G401 (cell line): ENCODE measurements around the gene NACAD. TPM values are rescaled to one million over a fixed set of nuclear protein-coding genes. Genes with fewer than 3 reads are reported as not detected.
A peak's percentile ranks its signal among the peaks of the same experiment; 100 is the strongest.
"Not testable (repeated sequence)": the region's sequence is repeated elsewhere in the genome, so short reads cannot be mapped to it uniquely, and the experiment has no call there.

Experiments
- DNase-seq: peaks from one replicate; pipeline ENCODE4 v3.0.0-alpha.2; 2015; ENCODE audit warnings: low spot score
- in situ Hi-C: cut with HindIII; loops from 2 replicates; pipeline ENCODE4 v1.10.0; 2016; ENCODE audit warnings: low sequenced_read_pairs, mixed read lengths
- total RNA-seq: library from RNA; depleted of rRNA; stranded (reverse); fragments of >200 nt; shearing (Covaris generic); gene quantifications from 2 replicates; pipeline ENCODE4 v1.2.3, GENCODE V29; 2014; rRNA removed

Gene NACAD
- total RNA-seq, 1 experiment from 2014 or later = not detected

DNA sequence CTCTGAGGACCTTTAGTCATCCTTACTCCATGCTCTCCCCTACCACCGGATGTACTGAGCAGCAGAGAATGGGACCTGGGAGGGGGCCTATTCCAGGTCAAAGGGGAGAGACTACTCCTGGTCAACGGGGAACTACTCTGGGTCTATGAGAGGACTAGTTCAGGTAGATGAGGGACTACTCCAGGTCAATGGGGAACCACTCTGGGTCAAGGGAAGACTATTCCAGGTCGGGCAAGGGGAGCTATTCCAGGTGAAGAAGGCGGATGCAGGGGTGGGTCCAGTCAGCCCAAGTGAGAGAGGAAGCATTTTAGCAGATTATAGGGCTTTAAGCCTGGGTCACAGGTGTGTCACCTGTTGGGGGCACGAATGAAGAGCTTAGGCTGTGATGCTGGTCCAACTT, 53.4 kb downstream of the NACAD start:
- in situ Hi-C loops = no loop called here
- no peak for DNase-seq

DNA sequence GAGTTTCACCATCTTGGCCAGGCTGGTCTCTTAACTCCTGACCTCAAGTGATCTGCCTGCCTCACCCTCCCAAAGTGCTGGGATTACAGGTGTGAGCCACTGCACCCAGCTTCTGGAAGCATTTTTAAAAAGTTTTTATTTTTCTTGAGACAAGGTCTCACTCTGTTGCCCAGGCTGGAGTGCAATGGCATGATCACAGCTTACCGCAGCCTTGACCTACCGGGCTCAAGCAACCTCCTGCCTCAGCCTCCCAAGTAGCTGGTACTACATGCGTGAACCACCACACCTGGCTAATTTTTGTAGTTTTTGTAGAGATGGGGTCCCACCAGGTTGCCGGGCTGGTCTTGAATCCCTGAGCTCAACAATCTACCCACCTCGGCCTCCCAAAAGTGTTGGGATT, 54.1 kb downstream of the NACAD start:
- in situ Hi-C loops = not testable (repeated sequence)

DNA sequence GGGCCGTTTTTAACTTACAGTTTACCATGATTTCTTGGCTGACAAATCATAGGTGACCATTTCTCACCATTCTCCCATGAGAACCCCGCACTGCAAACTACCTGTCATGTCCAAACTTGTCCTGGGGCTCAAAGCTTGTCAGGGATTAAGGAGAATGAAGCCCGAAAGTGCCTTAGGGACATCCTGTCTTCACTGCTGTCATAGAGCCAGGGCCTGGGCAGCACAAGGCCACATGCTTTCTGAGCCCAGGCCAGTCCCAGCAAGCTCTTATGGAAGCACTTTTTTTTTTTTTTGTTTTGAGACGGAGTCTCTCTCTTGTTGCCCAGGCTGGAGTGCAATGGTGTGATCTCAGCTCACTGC, 54.9 kb downstream of the NACAD start:
- in situ Hi-C loops = no loop called here
- peak; percentile 93 for DNase-seq

More for the DNA sequence above, 54.1 kb downstream of the NACAD start:
- not testable (repeated sequence) for DNase-seq

DNA sequence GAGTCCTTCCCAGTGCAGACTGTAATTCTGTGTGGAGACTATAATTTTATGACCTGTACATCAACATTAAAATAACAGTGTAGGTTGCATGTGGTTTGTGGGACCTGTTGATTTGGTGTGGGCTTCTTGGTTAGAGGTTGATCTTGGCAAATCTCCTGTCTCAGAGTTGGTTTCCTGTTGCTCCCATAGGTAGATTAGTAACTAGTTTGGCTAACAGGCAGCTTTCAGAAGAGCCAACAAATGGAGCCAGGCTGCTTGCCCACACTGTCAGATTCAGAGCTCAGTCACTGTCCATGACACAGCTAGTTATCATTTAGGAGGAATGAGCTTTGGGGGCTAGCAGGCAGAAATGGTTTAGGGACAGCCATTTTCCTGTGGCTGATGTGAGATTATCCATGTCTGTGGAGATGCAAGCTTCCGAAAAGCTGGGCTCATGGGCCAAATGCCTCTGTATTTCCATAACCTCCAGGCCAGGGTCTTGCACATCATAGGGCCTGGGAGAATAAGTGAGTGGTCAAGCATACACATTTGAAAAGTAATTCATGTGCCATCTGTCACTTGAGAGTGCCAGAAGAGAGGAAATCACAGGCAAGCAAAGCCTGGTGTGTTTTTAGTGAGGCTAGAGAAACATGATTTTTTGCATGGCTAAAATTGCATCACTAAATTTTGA, 55.4 kb downstream of the NACAD start:
- peak; percentile 86 for DNase-seq
- in situ Hi-C loops = no loop called here

DNA sequence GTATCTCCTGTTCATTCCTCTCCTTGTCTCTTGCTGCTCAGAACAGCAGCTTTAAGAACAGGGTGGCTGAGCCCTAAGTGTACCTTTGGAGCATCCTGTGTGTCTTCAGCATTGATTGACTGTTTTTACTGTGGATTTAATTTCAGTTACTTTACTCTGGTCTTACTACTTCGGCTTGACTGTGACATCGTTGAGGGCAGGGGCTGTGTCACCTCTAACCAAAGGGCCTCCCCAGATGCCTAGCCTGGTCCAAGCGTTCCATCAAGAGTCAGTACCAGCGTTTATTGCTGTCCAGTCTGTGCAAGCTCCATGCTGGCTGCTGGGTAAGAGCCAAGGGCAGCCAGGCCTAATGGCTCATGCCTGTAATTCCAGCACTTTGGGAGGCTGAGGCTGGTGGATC, 56.3 kb downstream of the NACAD start:
- DNase-seq = peak; percentile 44
- in situ Hi-C loops = no loop called here

DNA sequence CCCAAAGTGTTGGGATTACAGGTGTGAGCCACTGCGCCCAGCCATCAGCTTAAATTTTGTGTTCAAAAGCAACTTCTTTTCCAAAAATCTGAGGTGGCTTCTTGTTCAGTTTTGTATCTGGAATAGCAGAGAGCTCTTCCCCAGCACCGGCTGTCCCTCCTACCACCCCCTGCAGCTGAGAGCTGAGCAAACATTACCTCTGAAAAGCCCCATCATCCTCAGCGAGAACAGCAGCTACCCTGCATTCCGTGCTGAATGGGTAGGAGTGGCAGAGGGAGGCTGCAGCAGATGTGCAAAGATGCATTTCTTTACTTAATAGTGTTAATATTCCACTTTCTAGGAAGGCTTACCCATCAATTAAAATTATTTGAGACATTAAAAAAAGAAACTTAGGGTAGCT, 56.9 kb downstream of the NACAD start:
- in situ Hi-C loops = no loop called here
- DNase-seq = peak; percentile 29

Other genes with a start within 250 kb of the NACAD start
- gene H2AZ2, start 240.9 kb downstream of the NACAD start, total RNA-seq = 315 and 379 TPM in 2 replicates
- 11.1 and 13.1 TPM in 2 replicates for gene PURB, start 203.4 kb downstream of the NACAD start, total RNA-seq
- gene MYO1G, start 110.0 kb downstream of the NACAD start, total RNA-seq = 0.37 and 0.98 TPM in 2 replicates
- gene CCM2, start 88.8 kb downstream of the NACAD start, total RNA-seq = 30.2 and 34.2 TPM in 2 replicates
- gene TBRG4, start 22.7 kb upstream of the NACAD start, total RNA-seq = 133 and 136 TPM in 2 replicates
- not detected in 2 replicates for gene RAMP3, start 68.8 kb upstream of the NACAD start, total RNA-seq